GM23338 (cell line): ENCODE data around the gene MSMB. TPM values are rescaled to one million over a fixed set of nuclear protein-coding genes. Genes with fewer than 3 reads are reported as not detected.

Experiments used
- ATAC-seq: fragments of 200-7000 bp; cut with Tn5 transposase; 3 replicates; pipeline ENCODE4 v1.9.1; 2020
- DNase-seq: peaks from one replicate; pipeline ENCODE4 v3.0.0-alpha.2; 2015; ENCODE audit warnings: low spot score
- H2AFZ ChIP-seq: fragments of 200-600 bp; sonication (generic); 2 replicates; pipeline ENCODE4 v1.8.0; 2016; ENCODE audit warnings: antibody characterized with exemption, mild to moderate bottlenecking, moderate library complexity
- H3F3A ChIP-seq: fragments of 200-600 bp; sonication (generic); replicated peaks from 2 replicates; pipeline ENCODE4 v1.8.0; 2017; ENCODE audit warnings: antibody characterized with exemption, mixed run types, low read depth
- H3K27ac ChIP-seq: fragments of 200-600 bp; sonication (generic); 2 replicates; pipeline ENCODE4 v1.6.1; 2016; ENCODE audit warnings: low read depth
- H3K27me3 ChIP-seq: fragments of 200-600 bp; sonication (generic); 2 replicates; pipeline ENCODE4 v1.8.0; 2016; ENCODE audit warnings: mild to moderate bottlenecking, mixed run types, moderate library complexity; ENCODE audit not compliant: insufficient read depth
- H3K36me3 ChIP-seq: fragments of 200-600 bp; sonication (generic); 2 replicates; pipeline ENCODE4 v1.8.0; 2016; ENCODE audit warnings: mild to moderate bottlenecking; ENCODE audit not compliant: insufficient read depth
- H3K4me1 ChIP-seq: fragments of 200-600 bp; sonication (generic); 2 replicates; pipeline ENCODE4 v1.8.0; 2016; ENCODE audit warnings: mild to moderate bottlenecking, moderate library complexity; ENCODE audit not compliant: insufficient read depth
- H3K4me2 ChIP-seq: fragments of 200-600 bp; sonication (generic); 2 replicates; pipeline ENCODE4 v1.7.1; 2017; ENCODE audit warnings: mixed run types
- H3K4me3 ChIP-seq: fragments of 200-600 bp; sonication (generic); 2 replicates; pipeline ENCODE4 v1.6.1; 2016; ENCODE audit warnings: mixed run types
- H3K79me2 ChIP-seq: fragments of 200-600 bp; sonication (generic); replicated peaks from 2 replicates; pipeline ENCODE4 v1.8.0; 2017; ENCODE audit warnings: mild to moderate bottlenecking; ENCODE audit not compliant: insufficient read depth
- H3K9me2 ChIP-seq: fragments of 200-600 bp; sonication (generic); 2 replicates; pipeline ENCODE4 v1.8.0; 2017; ENCODE audit not compliant: insufficient read depth
- H4K20me1 ChIP-seq: fragments of 200-600 bp; sonication (generic); replicated peaks from 2 replicates; pipeline ENCODE4 v1.8.0; 2017; ENCODE audit warnings: mild to moderate bottlenecking; ENCODE audit not compliant: insufficient read depth
- H3K27ac Mint-ChIP-seq: 2 replicates; pipeline ENCODE4 v1.8.0; 2020; ENCODE audit warnings: inconsistent platforms, mild to moderate bottlenecking, moderate library complexity, mixed read lengths
- H3K27me3 Mint-ChIP-seq: 3 replicates; pipeline ENCODE4 v1.8.0; 2022; ENCODE audit warnings: low read depth, mild to moderate bottlenecking, moderate library complexity, mixed read lengths, inconsistent platforms; ENCODE audit not compliant: insufficient read depth, poor library complexity
- H3K36me3 Mint-ChIP-seq: 3 replicates; pipeline ENCODE4 v1.8.0; 2021; ENCODE audit warnings: low read depth, mild to moderate bottlenecking, inconsistent platforms, moderate library complexity, mixed read lengths
- H3K4me1 Mint-ChIP-seq: 3 replicates; pipeline ENCODE4 v1.8.0; 2020; ENCODE audit warnings: mild to moderate bottlenecking, inconsistent platforms, mixed read lengths
- H3K4me3 Mint-ChIP-seq: 3 replicates; pipeline ENCODE4 v1.8.0; 2021; ENCODE audit warnings: moderate library complexity, mild to moderate bottlenecking, inconsistent platforms, mixed read lengths
- H3K9me3 Mint-ChIP-seq: 3 replicates; pipeline ENCODE4 v1.8.0; 2020; ENCODE audit warnings: moderate library complexity, mild to moderate bottlenecking, inconsistent platforms, mixed read lengths
- ETS1 ChIP-seq: IDR thresholded peaks from 2 replicates; pipeline ENCODE4 v1.6.1; 2016; ENCODE audit warnings: antibody characterized with exemption
- EZH2 ChIP-seq: fragments of 200-600 bp; sonication (generic); IDR thresholded peaks from one replicate; pipeline ENCODE4 v1.8.0; 2017; ENCODE audit warnings: antibody characterized with exemption, mild to moderate bottlenecking, low read depth; ENCODE audit not compliant: unreplicated experiment
- EZH2phosphoT487 ChIP-seq: fragments of 200-600 bp; sonication (generic); IDR thresholded peaks from one replicate; pipeline ENCODE4 v1.8.1; 2018; ENCODE audit warnings: antibody characterized with exemption; ENCODE audit not compliant: unreplicated experiment
- NANOG ChIP-seq: IDR thresholded peaks from 2 replicates; pipeline ENCODE4 v1.6.1; 2016; ENCODE audit warnings: antibody characterized with exemption, borderline replicate concordance
- REST ChIP-seq: IDR thresholded peaks from one replicate; pipeline ENCODE4 v1.6.1; 2018; ENCODE audit warnings: antibody characterized with exemption; ENCODE audit not compliant: unreplicated experiment
- ZNF114 ChIP-seq: fragments of 250-450 bp; sonication (Bioruptor Pico); IDR thresholded peaks from 2 replicates; pipeline ENCODE4 v1.5.0; 2020; ENCODE audit warnings: mild to moderate bottlenecking, moderate library complexity
- ZNF331 ChIP-seq: fragments of 250-450 bp; sonication (Bioruptor Pico); IDR thresholded peaks from 2 replicates; pipeline ENCODE4 v1.5.0; 2020; ENCODE audit warnings: low read depth, mild to moderate bottlenecking, moderate library complexity
- ZNF462 ChIP-seq: fragments of 250-450 bp; sonication (Bioruptor Pico); IDR thresholded peaks from 2 replicates; pipeline ENCODE4 v1.5.0; 2020; ENCODE audit warnings: mild to moderate bottlenecking, moderate library complexity
- polyA plus RNA-seq: library from polyadenylated mRNA; unstranded; fragments of >200 nt; fragmentation: Nextera tagmentation; extraction: Ambion mirVana; gene quantifications from 2 replicates; pipeline ENCODE4 v1.2.1, GENCODE V29; 2016
- total RNA-seq: library from RNA; depleted of rRNA; stranded (reverse); fragments of >200 nt; shearing (Covaris generic); gene quantifications from 2 replicates; pipeline ENCODE4 v1.2.3, GENCODE V29; 2014

MSMB gene
- total and polyA plus RNA-seq, 2 experiments from 2014 or later, result not detected

GRCh38 chr10:46006219-46006618 is 39.9 kb downstream of the MSMB start (continued):
- TF ChIP-seq ZNF462, result no peak

GRCh38 chr10:46005383-46005782 is 40.7 kb downstream of the MSMB start:
- Mint-ChIP-seq H3K27ac (no peak overlapping the region), H3K4me1 (peaks cover 2% of the 10 kb centered on the region; the same call in 2 of the 3 replicates), H3K9me3 (no peaks in the 10 kb centered on the region), H3K27me3 (peaks cover 3% of the 10 kb centered on the region), H3K4me3 (no peak overlapping the region), H3K36me3 (peaks cover 76% of the 10 kb centered on the region)
- Histone ChIP-seq H3K4me3 (no peak overlapping the region), H3F3A (no peaks in the 10 kb centered on the region), H3K4me2 (no peak overlapping the region), H4K20me1 (peaks cover 11% of the 10 kb centered on the region), H3K4me1 (no peaks in the 10 kb centered on the region), H3K27ac (peak overlapping the region; percentile 47; the same call in 1 of the 2 replicates), H3K27me3 (no peaks in the 10 kb centered on the region), H3K79me2 (no peaks in the 10 kb centered on the region), H3K9me2 (no peaks in the 10 kb centered on the region), H3K36me3 (peaks cover 39% of the 10 kb centered on the region), H2AFZ (no peak overlapping the region)
- DNase-seq (no peak), ATAC-seq (no peak)
- TF ChIP-seq REST, result no peak
- TF ChIP-seq EZH2, result no peak
- no peak for TF ChIP-seq NANOG
- TF ChIP-seq ZNF331, result no peak
- no peak for TF ChIP-seq ETS1
- no peak for TF ChIP-seq EZH2phosphoT487
- no peak for TF ChIP-seq ZNF114 (CRISPR knock-in tag)
